Activated CD4-positive, alpha-beta memory T cell treated with anti-CD3 and anti-CD28 coated beads for 36 hours (primary cell): Measurements from ENCODE around the gene LSR. TPM values are rescaled to one million over a fixed set of nuclear protein-coding genes. Genes with fewer than 3 reads are reported as not detected.
"Not testable (repeated sequence)": the region's sequence is repeated elsewhere in the genome, so short reads cannot be mapped to it uniquely, and the experiment has no call there.

ENCODE experiments used
- CTCF ChIA-PET: fragments of 350-600 bp; sonication (Branson Sonifier 250); formaldehyde crosslinking; loops from one replicate; lab custom pipeline; 2021; ENCODE audit warnings: antibody characterized with exemption, inconsistent platforms; lab: Charles Lee
- POLR2A ChIA-PET: fragments of 350-600 bp; sonication (Branson Sonifier 250); formaldehyde crosslinking; loops from one replicate; lab custom pipeline; 2021; ENCODE audit warnings: antibody characterized with exemption; lab: Charles Lee
- DNase-seq: peaks from one replicate; pipeline ENCODE4 v3.0.0-alpha.2; 2020
- H3K27ac Mint-ChIP-seq: one replicate; pipeline ENCODE4 v1.8.0; 2021; ENCODE audit warnings: mixed read lengths
- H3K27me3 Mint-ChIP-seq: one replicate; pipeline ENCODE4 v1.8.0; 2021; ENCODE audit warnings: mixed read lengths
- H3K36me3 Mint-ChIP-seq: one replicate; pipeline ENCODE4 v1.8.0; 2021; ENCODE audit warnings: mixed read lengths
- H3K4me1 Mint-ChIP-seq: one replicate; pipeline ENCODE4 v1.8.0; 2021; ENCODE audit warnings: low read depth, mixed read lengths
- H3K4me3 Mint-ChIP-seq: one replicate; pipeline ENCODE4 v1.8.0; 2021; ENCODE audit warnings: mild to moderate bottlenecking, mixed read lengths
- H3K9me3 Mint-ChIP-seq: one replicate; pipeline ENCODE4 v1.8.0; 2021; ENCODE audit warnings: mixed read lengths
- intact Hi-C: fragments of 100-400 bp; cut with micrococcal nuclease; formaldehyde crosslinking; loops from one replicate; pipeline ENCODE4 v1.15.1; 2023
- total RNA-seq, 2 experiments: library from RNA; stranded (reverse); gene quantifications; one replicate each; pipeline ENCODE4 v1.2.3, GENCODE V29; 2021

The LSR gene
- total RNA-seq, 2 experiments from 2014 or later: 25.4 to 28.7 TPM

DNA sequence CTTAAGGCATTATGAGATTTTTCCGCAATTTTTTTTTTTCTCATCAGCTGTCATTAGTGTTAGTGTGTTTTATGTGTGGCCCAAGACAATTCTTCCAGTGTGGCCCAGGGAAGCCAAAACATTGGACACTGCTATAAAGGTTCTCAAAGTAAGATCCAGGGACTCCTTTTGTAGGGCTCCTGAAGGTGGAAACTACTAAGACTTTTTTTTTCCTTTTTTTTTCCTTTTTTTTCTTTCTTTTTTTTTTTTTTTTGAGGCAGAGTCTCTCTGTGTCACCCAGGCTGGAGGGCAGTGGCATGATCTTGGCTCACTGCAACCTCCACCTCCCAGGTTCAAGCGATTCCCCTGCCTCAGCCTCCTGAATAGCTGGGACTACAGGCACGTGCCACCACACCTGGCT is 36.7 kb downstream of the LSR start:
- CTCF ChIA-PET: interaction anchor here (1.1 kb wide), 1 partner anchor 219 kb away, joined by 3 read pairs; no protein-coding TSS in a partner anchor
- H3K36me3 Mint-ChIP-seq, intact Hi-C loops, H3K4me1 Mint-ChIP-seq, H3K9me3 Mint-ChIP-seq, POLR2A ChIA-PET, H3K4me3 Mint-ChIP-seq, DNase-seq, H3K27ac Mint-ChIP-seq: not testable (repeated sequence)
- peaks cover 19% of the 10 kb centered on the region for H3K27me3 Mint-ChIP-seq

DNA sequence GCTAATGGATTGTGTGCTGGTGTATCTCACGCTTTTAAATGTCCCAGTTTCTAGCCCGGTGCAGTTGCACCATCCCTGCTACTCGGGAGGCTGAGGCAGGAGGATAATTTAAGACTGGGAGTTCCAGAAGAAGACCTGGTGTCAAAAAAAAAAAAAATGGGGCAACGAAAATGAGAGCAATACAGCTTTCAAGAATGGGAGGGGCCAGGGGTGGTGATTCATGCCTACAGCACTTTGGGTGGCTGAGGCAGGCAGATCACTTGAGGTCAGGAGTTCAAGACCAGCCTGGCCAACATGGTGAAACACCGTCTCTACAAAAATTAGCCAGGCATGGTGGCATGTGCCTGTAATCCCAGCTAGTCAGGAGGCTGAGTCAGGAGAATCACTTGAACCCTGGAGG is 37.3 kb downstream of the LSR start:
- H3K36me3 Mint-ChIP-seq, H3K9me3 Mint-ChIP-seq, H3K4me1 Mint-ChIP-seq, H3K27ac Mint-ChIP-seq, H3K4me3 Mint-ChIP-seq, intact Hi-C loops, POLR2A ChIA-PET: not testable (repeated sequence)
- H3K27me3 Mint-ChIP-seq: peaks cover 19% of the 10 kb centered on the region
- peak; percentile 29 for DNase-seq
- CTCF ChIA-PET: interaction anchor here (1.1 kb wide), 1 partner anchor 219 kb away, joined by 3 read pairs; no protein-coding TSS in a partner anchor

DNA sequence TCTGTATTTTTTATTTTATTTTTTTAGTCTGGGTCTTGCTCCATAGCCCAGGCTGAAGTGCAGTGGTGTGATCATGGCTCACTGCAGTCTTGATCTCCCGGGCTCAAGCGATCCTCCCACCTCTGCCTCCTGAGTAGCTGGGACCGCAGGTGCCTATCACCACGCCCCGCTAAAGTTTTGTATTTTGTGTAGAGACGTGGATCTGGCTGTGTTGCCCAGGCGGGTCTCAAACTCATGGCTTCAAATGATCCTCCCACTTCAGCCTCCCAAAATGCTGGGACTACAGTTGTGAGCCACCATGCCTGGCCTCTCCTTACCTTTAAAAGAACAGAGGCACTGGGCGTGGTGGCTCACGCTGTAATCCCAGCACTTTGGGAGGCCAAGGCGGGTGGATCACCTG is 38.9 kb downstream of the LSR start:
- no peaks in the 10 kb centered on the region for H3K36me3 Mint-ChIP-seq
- DNase-seq: no peak
- ChIA-PET POLR2A (no interaction called here), CTCF (interaction anchor here (1.1 kb wide), 1 partner anchor 17 kb away, joined by 3 read pairs; no protein-coding TSS in a partner anchor)
- H3K4me1 Mint-ChIP-seq: no peaks in the 10 kb centered on the region
- no peaks in the 10 kb centered on the region for H3K9me3 Mint-ChIP-seq
- no peak overlapping the region for H3K4me3 Mint-ChIP-seq
- H3K27me3 Mint-ChIP-seq: peaks cover 12% of the 10 kb centered on the region
- intact Hi-C loops: no loop called here
- H3K27ac Mint-ChIP-seq: no peak overlapping the region

DNA sequence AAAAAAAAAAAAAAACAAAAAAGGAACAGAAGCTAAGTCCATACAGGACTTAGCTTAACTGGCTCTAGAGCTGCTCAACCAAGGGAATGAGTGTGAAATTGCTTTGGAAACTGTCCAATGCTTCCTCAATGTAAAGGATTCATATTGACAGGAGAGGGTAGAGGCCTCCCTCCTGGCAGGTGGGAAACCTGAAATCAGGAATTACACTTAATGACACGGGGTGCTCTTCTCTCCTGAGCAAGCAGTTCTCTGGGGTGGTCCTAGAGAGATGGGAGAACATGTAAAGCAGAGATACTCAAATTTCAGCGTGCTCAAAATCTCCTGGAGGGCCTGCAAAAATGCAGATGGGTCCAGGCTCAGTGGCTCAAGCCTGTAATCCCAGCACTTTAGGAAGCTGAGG is 39.5 kb downstream of the LSR start:
- Mint-ChIP-seq H3K4me1 (no peaks in the 10 kb centered on the region), H3K27me3 (peaks cover 6% of the 10 kb centered on the region), H3K9me3 (no peaks in the 10 kb centered on the region), H3K4me3 (no peak overlapping the region), H3K27ac (no peak overlapping the region), H3K36me3 (no peaks in the 10 kb centered on the region)
- no peak for DNase-seq
- ChIA-PET CTCF (interaction anchor here (1.1 kb wide), 1 partner anchor 16 kb away, joined by 3 read pairs; no protein-coding TSS in a partner anchor), POLR2A (no interaction called here)
- intact Hi-C loops: no loop called here

DNA sequence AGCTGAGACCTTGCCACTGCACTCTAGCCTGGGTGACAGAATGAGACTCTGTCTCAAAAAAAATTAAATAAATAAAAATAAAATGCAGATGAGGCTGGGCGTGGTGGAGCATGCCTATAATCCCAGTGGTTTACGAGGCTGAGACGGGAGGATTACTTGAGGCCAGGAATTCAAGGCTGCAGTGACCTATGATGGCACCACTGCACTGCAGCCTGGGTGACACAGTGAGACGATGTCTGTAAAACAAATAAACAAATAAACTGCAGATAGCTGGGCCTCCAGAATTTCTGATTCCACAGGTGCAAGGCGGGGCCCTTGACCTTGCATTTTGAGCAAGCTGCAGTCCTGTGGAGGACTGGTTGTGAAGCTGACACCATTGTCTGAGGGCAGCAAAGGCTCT is 40.1 kb downstream of the LSR start:
- no peak for DNase-seq
- Mint-ChIP-seq H3K4me1 (no peaks in the 10 kb centered on the region), H3K36me3 (no peaks in the 10 kb centered on the region), H3K4me3 (no peak overlapping the region), H3K9me3 (no peaks in the 10 kb centered on the region), H3K27me3 (peaks cover 4% of the 10 kb centered on the region), H3K27ac (no peak overlapping the region)
- intact Hi-C loops: no loop called here
- CTCF ChIA-PET: interaction anchor here (1.1 kb wide), 1 partner anchor 15 kb away, joined by 3 read pairs; no protein-coding TSS in a partner anchor
- POLR2A ChIA-PET: no interaction called here

DNA sequence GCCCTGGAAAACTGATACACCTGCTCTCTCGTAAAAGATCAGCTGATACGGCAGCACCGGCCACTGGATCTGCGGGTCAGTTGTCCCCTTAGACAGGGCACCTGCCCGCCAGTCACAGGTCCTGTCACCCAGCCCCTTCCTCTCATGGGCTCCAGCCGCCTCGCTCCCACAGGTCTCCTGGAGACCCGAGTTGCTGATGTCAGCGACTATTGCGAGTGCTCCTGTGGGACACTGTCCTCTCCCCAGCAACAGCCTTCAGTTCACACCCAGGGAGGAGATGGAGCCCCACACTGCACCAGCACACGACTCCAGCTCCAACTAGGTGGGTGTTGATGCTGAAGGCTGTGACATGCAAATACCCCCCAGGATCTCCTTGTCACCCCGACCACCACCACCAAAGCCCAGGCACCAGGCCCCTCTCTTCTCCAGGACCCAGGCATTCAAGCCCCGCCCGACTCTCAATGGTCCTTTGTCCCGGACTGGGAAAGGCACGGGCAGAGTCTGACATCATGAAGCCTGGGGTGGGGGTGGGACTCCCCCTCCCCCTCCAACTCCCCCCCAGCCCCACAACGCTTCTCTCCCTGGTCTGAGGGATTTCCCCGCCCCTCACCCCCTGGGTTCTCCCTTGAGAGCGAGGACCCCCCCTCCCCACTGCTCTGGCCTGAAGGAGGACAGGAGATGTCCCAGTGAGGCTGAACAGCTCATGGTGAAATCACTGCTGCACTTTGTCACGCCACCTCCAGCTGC is 41.8 kb downstream of the LSR start:
- Mint-ChIP-seq H3K27ac (no peak overlapping the region), H3K9me3 (no peaks in the 10 kb centered on the region), H3K4me3 (no peak overlapping the region), H3K4me1 (no peaks in the 10 kb centered on the region), H3K36me3 (no peaks in the 10 kb centered on the region), H3K27me3 (no peaks in the 10 kb centered on the region)
- DNase-seq: no peak
- ChIA-PET POLR2A (no interaction called here), CTCF (no interaction called here)
- intact Hi-C loops: no loop called here

DNA sequence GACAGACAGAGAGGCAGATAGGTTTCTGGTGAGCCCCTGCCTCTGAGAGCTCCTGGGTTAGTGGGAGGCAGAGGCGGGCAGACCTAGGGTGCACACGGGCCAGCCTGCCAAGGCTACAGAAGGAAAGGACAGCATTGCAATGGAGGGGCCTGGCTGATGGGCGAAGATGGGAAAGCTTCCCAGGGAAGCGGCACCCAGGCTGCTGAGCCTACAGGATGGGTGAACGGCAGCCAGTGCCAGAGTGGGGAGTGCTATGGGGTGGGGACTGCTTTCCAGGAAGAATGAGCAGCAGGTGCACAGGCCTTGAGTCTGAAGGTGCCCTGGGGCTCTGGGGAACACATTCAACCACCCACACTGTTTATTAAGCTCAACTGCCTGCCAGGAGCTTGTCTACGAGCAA is 42.5 kb downstream of the LSR start:
- no peaks in the 10 kb centered on the region for H3K9me3 Mint-ChIP-seq
- H3K4me1 Mint-ChIP-seq: peaks cover 4% of the 10 kb centered on the region
- intact Hi-C loops: no loop called here
- no peaks in the 10 kb centered on the region for H3K27me3 Mint-ChIP-seq
- no peak overlapping the region for H3K27ac Mint-ChIP-seq
- no peaks in the 10 kb centered on the region for H3K36me3 Mint-ChIP-seq
- ChIA-PET CTCF (no interaction called here), POLR2A (no interaction called here)
- DNase-seq: no peak
- H3K4me3 Mint-ChIP-seq: no peak overlapping the region

DNA sequence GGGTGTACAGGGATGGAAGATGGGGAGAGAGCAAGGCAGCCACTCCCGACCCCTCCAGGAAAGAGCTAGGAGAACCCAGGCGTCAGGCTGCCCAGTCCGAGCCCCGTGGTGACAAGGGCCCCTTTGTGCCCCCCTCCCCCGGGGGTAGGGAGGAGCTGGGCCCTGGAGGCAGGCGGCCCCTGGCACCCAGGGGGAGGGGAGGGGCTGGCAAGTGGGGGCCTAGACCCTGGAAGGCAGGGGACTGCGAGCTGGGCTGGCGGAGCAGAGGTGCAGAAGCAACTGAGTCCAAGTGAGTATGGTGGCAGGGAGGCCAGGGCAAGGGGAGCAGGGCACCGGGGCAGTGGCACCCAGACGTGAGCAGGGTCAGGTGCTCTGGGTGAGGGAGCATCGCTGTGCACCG is 43.1 kb downstream of the LSR start, which contains the start of gene MAG:
TSS of gene MAG (plus strand) at position 246 of the 400 bp plus-strand sequence. CDS start 3,248 bp downstream, outside the sequence.
- intact Hi-C loops: no loop called here
- Mint-ChIP-seq H3K36me3 (no peaks in the 10 kb centered on the region), H3K9me3 (no peaks in the 10 kb centered on the region), H3K27ac (no peak within 1 kb of the TSS), H3K27me3 (no peaks in the 10 kb centered on the region), H3K4me1 (peaks cover 4% of the 10 kb centered on the region), H3K4me3 (no peak within 1 kb of the TSS)
- POLR2A ChIA-PET: no interaction called here
- CTCF ChIA-PET: no interaction called here
- DNase-seq: no peak

DNA sequence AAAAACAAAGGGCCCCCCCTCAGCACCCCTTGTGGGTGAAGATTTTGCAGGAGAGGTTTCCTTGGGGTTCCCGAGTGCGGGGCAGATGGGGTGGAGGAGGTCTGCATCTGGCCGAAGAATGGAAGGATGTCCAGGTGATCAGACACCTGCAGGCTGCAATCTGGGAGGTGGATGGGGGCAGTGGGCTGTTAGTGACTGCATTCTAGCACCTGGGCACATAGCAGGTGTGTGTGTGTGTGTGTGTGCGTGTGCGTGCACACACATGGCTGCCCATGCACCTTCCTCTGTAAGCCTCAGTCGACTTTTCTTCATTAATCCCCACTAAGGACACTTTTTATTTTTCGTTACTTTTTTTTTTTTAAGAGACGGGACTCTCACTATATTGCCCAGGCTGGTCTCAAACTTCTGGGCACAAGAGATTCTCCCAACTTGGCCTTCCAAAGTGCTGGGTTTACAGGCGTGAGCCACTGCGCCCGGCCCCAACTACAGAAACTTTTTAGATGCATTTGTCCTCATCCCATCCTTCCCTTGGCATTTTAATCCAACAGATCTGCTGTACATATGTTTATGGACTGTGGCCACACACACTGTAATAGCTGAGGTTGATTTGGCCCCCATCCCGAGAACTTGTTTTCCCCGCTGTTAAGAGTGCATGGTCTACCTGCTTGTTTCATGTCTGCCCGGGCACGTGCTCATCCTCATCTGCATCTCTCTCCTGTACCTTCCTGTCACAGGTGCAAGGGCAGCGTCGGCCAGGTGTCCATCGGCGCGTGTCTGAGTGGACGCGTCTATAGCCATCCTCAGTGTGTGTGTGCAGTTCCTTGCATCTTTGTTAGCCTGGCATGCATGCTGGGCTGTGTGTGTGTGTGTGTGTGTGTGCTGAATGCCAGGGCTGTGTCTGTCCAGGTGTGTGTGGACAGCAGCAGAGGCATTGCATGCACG is 43.9 kb downstream of the LSR start:
- intact Hi-C loops: no loop called here
- no peak for DNase-seq
- POLR2A ChIA-PET: no interaction called here
- no peaks in the 10 kb centered on the region for H3K36me3 Mint-ChIP-seq
- no peaks in the 10 kb centered on the region for H3K27me3 Mint-ChIP-seq
- H3K9me3 Mint-ChIP-seq: no peaks in the 10 kb centered on the region
- CTCF ChIA-PET: no interaction called here
- peaks cover 4% of the 10 kb centered on the region for H3K4me1 Mint-ChIP-seq
- H3K27ac Mint-ChIP-seq: no peak overlapping the region
- no peak overlapping the region for H3K4me3 Mint-ChIP-seq

DNA sequence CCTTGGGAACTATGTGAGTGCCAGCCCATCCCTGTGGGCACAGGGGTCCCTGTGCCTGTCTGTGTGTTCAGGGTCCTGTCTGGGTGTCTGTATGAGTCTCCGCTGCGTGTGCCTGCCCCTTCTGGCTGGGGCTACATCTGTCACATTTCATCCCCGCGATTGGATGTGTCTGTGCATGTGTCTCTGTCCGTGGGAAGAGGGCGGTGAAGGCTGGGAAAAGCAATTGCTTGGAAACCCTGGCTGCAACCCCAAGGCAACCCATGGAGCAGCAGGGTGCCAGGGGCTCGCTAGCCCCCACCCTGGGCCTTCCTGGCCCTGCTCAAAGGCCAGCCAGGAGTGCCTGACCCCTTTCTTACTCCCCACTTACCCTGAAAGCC is 44.5 kb downstream of the LSR start:
- Mint-ChIP-seq H3K27ac (no peak overlapping the region), H3K4me1 (peaks cover 4% of the 10 kb centered on the region), H3K9me3 (no peaks in the 10 kb centered on the region), H3K36me3 (no peaks in the 10 kb centered on the region), H3K4me3 (no peak overlapping the region), H3K27me3 (no peaks in the 10 kb centered on the region)
- DNase-seq: no peak
- intact Hi-C loops: no loop called here
- CTCF ChIA-PET: no interaction called here
- POLR2A ChIA-PET: no interaction called here

DNA sequence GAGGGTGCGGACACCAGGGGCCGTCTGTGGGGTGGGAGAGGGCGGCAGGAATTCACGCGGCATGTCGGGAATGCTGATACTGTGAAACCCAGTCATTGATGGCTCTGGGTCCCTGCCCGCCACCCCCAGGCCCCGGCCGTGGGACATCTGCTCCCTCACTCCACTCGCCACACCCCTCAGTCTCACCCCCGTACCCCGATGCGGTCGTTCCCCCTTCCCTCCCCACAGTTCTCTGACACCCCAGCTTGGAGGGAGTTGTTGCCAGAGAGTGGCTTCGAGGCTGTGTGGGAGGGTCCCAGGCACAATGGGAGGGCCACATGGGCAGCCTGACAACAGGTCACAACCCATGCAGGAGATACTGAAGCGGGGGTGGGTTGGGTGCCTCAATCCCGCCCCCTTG is 45.0 kb downstream of the LSR start:
- intact Hi-C loops: no loop called here
- H3K27ac Mint-ChIP-seq: no peak overlapping the region
- CTCF ChIA-PET: no interaction called here
- POLR2A ChIA-PET: no interaction called here
- peaks cover 4% of the 10 kb centered on the region for H3K4me1 Mint-ChIP-seq
- H3K4me3 Mint-ChIP-seq: no peak overlapping the region
- H3K36me3 Mint-ChIP-seq: no peaks in the 10 kb centered on the region
- no peaks in the 10 kb centered on the region for H3K9me3 Mint-ChIP-seq
- H3K27me3 Mint-ChIP-seq: no peaks in the 10 kb centered on the region
- no peak for DNase-seq

DNA sequence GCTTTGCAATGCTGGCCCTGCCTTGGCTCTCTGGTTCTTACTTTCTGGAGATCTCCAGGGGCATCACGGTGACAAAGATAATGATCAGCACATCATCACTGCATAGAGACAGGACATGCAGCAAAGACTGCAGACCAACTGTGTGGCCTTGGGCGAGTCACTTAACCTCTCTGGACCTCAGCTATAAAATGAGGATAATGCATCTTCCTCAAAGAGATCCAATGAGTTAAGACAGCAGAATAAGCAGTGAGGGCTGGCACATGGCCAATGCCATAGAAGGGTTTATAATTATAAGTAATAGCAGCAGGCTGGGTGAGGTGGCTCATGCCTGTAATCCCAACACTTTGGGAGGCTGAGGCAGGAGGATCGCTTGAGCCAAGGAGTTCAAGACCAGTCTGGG is 45.5 kb downstream of the LSR start:
- DNase-seq: no peak
- H3K27me3 Mint-ChIP-seq: no peaks in the 10 kb centered on the region
- ChIA-PET POLR2A (no interaction called here), CTCF (interaction anchor here (0.9 kb wide), 1 partner anchor 67 kb away, joined by 3 read pairs; no protein-coding TSS in a partner anchor)
- no peak overlapping the region for H3K4me3 Mint-ChIP-seq
- peaks cover 4% of the 10 kb centered on the region for H3K4me1 Mint-ChIP-seq
- no peaks in the 10 kb centered on the region for H3K36me3 Mint-ChIP-seq
- no peak overlapping the region for H3K27ac Mint-ChIP-seq
- H3K9me3 Mint-ChIP-seq: no peaks in the 10 kb centered on the region
- intact Hi-C loops: no loop called here
